ENCODE data around the gene NBAS. TPM values are rescaled to one million over a fixed set of nuclear protein-coding genes. Genes with fewer than 3 reads are reported as not detected.

Gene NBAS
- total and polyA plus RNA-seq, 9 of the 15 experiments (the other 6 are each of a cell fraction or from before 2014, with no cell fraction given), result 15.3 to 94.4 (median 69.9) TPM

DNA sequence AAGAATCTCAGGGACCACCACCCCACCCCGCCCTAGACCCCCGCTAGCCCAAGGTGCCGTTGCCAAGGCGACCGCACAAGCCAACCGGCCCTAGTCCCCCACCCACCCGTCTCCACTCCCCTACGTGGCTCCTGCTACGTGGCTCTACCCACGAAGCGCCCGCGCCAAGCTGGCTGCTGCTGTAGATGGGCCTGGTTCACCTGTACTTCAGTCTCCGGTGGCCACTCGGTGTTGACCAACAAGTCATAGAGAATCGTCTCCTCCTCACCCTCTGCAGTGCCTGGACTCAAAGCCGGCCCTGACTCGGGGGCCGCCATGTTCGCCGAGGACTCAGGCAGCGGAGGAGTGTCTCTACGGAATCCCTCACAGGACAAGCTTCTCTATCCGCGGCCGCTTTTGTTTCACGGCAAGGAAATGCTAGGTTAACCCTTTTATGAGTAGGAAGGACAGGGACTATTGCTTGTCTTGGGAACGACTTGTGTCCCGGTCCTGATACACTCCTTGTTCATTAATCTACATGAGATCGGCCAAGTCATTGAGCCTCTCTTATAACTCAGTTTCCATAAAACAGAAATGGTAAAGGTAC is at the start of gene NBAS (continued):
- TF ChIP-seq U2AF1 (optimal IDR thresholded peaks at IDR 0.05; ENCODE audit: low read depth, low read length) (no peak), MYNN (IDR thresholded peaks at IDR 0.05) (no peak), MYNN (CRISPR knock-in tag; IDR thresholded peaks at IDR 0.05) (no peak), ZNF507 (tag; conservative IDR thresholded peaks at IDR 0.05) (no peak), HNRNPL (IDR thresholded peaks at IDR 0.05; ENCODE audit: low read depth, low read length) (no peak), HDGF (IDR thresholded peaks at IDR 0.05) (no peak), DIDO1 (tag; IDR thresholded peaks at IDR 0.05; ENCODE audit: low read depth) (peak; percentile 70), SMARCB1 (IDR thresholded peaks at IDR 0.05; ENCODE audit: insufficient read length, low read depth) (no peak), ZNF707 (CRISPR knock-in tag; conservative IDR thresholded peaks at IDR 0.05) (no peak), GATAD2A (IDR thresholded peaks at IDR 0.05) (no peak), HNRNPH1 (optimal IDR thresholded peaks at IDR 0.05; ENCODE audit: low read depth, low read length) (no peak), PHB (CRISPR knock-in tag; IDR thresholded peaks at IDR 0.05) (no peak), HSF4 (CRISPR knock-in tag; IDR thresholded peaks at IDR 0.05; ENCODE audit: borderline replicate concordance) (no peak; the same call in 1 of the 2 replicates), ZNF778 (CRISPR knock-in tag; IDR thresholded peaks at IDR 0.05) (no peak), CHD2 (IDR thresholded peaks at IDR 0.05; ENCODE audit: low read depth, low read length) (no peak), SMAD1 (IDR thresholded peaks at IDR 0.05; ENCODE audit: low read depth, low read length, partially characterized antibody) (no peak), ZNF408 (CRISPR knock-in tag; IDR thresholded peaks at IDR 0.05; ENCODE audit: low read depth) (no peak), CBX5 (IDR thresholded peaks at IDR 0.05; ENCODE audit: borderline replicate concordance, low read depth) (0 out of 2 replicates have a peak, but pooled peaks have one; percentile 19), PHF8 (IDR thresholded peaks at IDR 0.05; ENCODE audit: borderline replicate concordance, low read length) (peak; percentile 75; the same call in 1 of the 2 replicates), RUNX1 (IDR thresholded peaks at IDR 0.05; ENCODE audit: low read depth) (no peak), NR2C2 (CRISPR knock-in tag; IDR thresholded peaks at IDR 0.05) (no peak), NR2C2 (tag; IDR thresholded peaks at IDR 0.05) (no peak), NONO (IDR thresholded peaks at IDR 0.05; ENCODE audit: low read depth in 2 of 2, low read length in 1 of 2) (no peak), FOS (IDR thresholded peaks at IDR 0.05; ENCODE audit: extremely low read depth, insufficient read length) (no peak)
- TF ChIP-seq, protein P1, sequence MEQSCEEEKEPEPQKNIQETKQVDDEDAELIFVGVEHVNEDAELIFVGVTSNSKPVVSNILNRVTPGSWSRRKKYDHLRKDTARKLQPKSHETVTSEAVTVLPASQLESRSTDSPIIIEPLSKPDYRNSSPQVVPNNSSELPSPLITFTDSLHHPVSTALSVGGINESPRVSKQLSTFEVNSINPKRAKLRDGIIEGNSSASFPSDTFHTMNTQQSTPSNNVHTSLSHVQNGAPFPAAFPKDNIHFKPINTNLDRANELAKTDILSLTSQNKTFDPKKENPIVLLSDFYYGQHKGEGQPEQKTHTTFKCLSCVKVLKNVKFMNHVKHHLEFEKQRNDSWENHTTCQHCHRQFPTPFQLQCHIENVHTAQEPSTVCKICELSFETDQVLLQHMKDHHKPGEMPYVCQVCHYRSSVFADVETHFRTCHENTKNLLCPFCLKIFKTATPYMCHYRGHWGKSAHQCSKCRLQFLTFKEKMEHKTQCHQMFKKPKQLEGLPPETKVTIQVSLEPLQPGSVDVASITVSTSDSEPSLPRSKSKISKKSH (CRISPR knock-in tag; IDR thresholded peaks at IDR 0.05), result no peak
- TF ChIP-seq, protein P2, sequence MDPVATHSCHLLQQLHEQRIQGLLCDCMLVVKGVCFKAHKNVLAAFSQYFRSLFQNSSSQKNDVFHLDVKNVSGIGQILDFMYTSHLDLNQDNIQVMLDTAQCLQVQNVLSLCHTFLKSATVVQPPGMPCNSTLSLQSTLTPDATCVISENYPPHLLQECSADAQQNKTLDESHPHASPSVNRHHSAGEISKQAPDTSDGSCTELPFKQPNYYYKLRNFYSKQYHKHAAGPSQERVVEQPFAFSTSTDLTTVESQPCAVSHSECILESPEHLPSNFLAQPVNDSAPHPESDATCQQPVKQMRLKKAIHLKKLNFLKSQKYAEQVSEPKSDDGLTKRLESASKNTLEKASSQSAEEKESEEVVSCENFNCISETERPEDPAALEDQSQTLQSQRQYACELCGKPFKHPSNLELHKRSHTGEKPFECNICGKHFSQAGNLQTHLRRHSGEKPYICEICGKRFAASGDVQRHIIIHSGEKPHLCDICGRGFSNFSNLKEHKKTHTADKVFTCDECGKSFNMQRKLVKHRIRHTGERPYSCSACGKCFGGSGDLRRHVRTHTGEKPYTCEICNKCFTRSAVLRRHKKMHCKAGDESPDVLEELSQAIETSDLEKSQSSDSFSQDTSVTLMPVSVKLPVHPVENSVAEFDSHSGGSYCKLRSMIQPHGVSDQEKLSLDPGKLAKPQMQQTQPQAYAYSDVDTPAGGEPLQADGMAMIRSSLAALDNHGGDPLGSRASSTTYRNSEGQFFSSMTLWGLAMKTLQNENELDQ (CRISPR knock-in tag; IDR thresholded peaks at IDR 0.05; ENCODE audit: borderline replicate concordance), result no peak
- TF ChIP-seq, protein P3, sequence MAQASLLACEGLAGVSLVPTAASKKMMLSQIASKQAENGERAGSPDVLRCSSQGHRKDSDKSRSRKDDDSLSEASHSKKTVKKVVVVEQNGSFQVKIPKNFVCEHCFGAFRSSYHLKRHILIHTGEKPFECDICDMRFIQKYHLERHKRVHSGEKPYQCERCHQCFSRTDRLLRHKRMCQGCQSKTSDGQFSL (CRISPR knock-in tag; IDR thresholded peaks at IDR 0.05), result no peak
- TF ChIP-seq, protein P3 (tag; IDR thresholded peaks at IDR 0.05), result no peak

Data from K562 (cell line).